HG02588 (cell line): Measurements from ENCODE around the gene FAM228B.
"Not testable (repeated sequence)": the region's sequence is repeated elsewhere in the genome, so short reads cannot be mapped to it uniquely, and the experiment has no call there.

ENCODE experiments used
- ATAC-seq: cut with Tn5 transposase; IDR thresholded peaks from one replicate; pipeline ENCODE4 v1.9.1; 2021; ENCODE audit warnings: mild to moderate bottlenecking, moderate library complexity; ENCODE audit not compliant: unreplicated experiment

The FAM228B gene

DNA sequence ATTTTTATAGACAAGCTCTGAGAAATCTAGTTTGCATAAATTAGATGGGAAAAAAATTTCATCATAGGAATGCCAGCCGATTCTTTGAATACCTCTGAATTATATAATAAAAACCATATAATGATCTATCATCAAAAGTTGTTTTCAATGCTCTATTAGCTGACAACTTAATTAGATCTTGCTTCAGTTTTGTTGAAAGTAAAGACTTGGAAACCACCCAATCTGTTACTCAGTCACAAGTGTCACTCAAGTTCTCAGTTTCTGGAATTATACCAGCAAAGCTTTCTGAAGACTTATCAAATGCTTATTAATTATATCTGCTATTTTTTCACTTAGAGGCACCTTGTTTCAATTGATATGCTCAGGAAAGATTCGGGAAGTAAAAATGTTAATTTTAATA is 21.3 kb upstream of the FAM228B start:
- no peak for ATAC-seq

DNA sequence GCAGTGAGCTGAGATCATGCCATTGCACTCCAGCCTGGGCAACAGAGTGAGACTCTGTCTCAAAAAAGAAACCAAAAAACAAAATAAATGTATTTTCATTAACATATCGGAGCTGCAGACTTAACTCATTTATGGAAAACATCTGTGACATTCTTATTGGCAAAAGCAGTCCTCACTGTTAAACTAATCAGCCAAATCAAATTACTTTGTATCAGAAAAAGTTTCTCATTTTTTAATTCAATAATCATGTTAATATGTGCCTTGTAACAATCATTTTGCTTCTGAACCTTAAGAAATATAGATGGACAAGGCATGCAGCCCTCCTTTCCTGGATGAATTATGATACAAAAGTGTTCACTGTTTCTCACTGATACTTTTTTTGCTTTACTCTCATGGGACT is 20.6 kb upstream of the FAM228B start:
- no peak for ATAC-seq

DNA sequence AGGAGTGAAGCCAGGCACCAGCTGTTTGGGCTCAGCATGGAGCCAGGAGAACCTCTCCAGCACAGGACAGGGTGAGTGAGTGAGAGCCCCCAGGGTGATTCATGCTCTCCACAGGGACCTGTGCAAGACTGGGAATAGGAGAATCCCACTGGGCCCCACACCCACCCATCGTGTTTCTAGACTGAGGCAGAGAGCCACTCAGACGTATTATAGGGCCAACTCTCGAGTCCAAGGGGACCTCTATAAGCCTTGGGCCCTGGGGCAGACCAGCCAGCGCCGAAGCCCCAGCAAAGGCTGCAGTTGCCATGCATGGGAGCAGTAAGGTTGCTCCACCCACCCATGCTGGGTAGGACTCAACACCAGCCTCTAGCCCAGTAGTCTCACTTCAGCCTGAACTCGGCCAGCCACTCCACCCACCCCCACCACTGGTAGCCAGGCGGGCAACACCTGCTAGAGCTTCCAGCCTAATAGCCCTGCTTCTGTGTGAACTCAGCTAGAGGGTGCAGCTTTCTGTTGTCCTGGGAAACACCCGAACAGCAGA is 19.1 kb upstream of the FAM228B start:
- no peak for ATAC-seq

DNA sequence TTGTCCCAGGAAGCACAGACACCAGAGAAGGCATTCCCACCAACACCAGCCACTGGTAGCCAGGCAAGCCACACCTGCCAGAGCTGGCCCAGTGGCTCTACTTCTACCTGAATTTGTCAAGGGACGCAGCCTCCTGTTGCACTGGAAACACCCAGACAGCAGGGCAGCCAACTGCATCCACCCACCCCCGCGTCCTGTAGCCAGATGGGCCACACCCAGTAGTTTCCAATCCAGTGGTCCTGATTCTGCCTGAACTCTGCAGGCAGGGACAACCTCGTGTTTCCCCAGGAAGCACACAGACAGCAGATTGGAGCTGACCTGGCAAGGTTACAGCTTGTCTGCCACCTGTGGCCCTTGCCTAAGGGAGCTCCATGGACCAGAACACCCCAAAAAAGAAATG is 18.4 kb upstream of the FAM228B start:
- ATAC-seq = no peak

DNA sequence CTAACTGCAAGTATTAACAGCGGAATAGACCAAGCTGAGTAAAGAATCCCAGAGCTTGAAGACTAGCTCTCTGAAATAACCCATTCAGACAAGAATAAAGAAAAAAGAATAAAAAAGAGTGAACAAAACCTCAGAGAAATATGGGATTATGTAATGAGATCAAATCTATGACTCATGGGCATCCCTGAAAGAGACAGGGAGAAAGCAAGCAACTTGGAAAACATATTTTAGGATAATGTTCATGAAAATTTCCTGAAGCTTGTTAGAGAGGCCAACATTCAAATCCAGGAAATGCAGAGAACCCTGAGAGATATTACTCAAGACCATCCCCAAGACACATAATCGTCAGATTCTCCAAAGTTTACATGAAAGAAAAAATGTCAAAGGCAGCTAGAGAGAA is 17.5 kb upstream of the FAM228B start:
- no peak for ATAC-seq

DNA sequence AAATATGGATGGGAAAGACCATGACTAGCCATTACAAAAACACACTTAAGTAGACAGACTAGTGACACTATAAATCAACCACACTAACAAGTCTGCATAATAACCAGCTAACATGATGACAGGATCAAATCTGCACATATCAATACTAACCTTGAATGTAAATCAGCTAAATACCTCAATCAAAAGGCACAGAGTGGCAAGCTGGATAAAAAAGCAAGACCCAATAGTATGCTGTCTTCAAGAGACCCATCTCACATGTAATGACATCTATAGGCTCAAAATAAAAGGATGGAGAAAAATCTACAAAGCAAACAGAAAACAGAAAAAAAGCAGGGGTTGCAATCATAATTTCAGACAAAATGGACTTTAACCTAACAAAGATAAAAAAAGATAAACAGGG is 16.5 kb upstream of the FAM228B start:
- ATAC-seq = no peak

DNA sequence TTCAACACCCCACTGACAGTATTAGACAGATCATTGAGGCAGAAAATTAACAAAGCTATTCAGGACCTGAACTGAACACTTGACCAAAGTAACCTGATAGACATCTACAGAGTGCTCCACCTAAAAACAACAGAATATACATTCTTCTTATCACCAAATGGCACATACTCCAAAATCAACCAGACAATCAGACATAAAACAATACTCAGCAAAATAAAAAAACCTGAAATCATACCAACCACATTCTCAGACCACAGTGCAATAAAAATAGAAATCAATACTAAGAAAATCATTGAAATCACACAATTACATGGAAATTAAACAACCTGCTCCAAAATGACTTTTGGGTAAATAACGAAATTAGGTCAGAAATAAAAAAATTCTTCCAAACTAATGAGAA is 15.9 kb upstream of the FAM228B start:
- no peak for ATAC-seq

DNA sequence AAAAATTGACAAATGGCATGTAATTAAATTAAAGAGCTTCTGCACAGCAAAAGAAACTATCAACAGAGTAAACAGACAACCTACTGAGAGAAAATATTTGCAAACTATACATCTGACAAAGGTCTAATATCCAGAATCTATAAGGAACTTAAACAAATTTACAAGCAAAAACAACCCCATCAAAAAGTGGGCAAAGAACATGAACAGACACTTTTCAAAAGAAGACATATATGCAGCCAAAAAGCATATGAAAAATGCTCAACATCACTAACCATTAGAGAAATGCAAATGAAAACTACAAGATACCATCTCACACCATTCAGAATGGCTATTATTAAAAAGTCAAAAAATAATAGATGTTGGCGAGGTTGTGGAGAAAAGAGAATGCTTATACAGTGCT is 13.8 kb upstream of the FAM228B start:
- ATAC-seq = not testable (repeated sequence)

DNA sequence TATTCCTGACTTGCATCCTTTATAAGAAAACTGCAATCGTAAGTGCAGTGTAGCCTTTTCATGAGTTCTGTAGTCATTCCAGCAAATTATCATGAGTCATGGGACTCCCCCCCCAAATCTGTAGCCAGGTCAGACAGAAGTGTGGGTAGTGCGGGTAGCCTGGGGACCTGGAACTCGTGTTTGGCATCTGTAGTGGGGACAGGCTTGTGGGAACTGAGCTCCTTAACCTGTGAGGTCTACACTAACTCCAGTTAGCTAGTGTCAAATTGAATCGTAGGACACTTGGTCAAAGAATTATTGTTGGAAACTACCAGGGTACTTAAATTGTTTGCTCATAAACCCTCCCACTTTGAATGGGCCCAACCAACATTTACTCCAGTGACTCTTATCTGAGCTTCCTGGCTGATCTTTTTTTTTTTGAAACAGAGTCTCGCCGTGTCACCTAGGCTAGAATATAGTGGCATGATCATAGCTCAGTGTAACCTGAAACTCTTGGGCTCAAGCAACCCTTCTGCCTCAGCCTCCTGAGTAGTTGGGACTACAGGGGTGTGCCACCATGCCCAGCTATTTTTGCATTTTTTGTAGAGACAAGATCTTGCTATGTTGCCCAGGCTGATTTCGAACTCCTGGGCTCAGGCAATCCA is 12.5 kb upstream of the FAM228B start:
- no peak for ATAC-seq

DNA sequence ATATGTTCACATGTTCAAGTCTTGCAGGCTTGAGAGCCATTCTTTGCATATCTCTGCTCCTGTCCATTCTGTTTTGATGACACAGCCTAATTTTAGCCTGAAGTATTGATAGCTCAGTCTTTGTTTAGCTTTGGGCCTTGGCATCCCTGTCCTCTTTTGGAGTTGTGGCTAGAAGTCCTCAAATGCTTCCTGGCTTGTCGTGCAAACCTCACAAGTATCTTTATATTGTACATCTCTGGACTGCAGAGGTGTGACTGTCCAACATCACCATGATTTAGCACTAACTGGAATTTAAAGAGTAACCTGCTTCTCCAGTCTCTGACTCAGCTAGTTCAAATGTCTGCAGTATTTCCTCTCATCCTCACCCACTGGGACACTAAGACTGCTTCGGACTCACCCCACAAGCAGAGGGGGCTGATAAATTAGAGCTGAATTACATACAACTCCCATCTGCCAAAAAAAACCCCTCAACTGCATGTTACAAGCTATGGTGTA is 11.8 kb upstream of the FAM228B start:
- ATAC-seq = no peak

DNA sequence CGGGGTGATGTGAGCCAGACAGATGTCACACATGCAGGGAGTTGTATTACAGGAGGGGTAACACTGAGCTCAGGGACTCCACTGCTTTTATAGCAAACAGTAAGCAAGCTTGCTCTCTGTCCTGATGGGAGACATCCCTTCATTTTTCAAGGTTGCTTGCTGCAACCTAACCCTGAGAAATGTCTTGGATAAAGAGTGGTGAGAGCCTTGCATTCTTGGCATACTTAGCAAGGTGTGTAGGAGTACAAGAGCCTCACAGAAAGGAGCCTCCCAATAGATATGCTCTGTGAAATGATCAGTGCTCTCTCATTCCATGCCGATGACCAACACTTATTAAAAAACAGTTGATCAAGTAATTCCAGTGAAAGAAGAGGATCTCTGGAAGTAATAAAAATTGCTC is 8.2 kb upstream of the FAM228B start:
- ATAC-seq = no peak

DNA sequence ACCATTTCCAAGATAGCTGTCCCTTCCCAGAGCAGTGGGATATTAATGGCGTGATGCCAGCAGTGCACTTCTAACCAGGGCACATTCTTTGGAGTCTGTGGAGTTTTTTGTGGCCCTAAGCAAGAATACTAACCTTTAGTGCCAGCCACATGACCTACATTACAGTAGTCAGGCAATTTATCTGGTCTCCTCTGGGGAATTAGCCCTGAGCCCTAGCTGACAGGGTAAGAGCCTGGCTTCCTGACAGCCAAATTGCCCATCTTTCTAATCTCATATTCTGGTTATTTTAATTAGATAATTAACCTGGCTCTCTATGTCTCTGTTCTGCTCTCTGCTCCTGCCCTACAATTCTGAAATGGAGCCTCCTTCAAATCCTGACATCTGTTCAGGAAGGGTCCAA is 5.4 kb upstream of the FAM228B start:
- ATAC-seq = no peak

DNA sequence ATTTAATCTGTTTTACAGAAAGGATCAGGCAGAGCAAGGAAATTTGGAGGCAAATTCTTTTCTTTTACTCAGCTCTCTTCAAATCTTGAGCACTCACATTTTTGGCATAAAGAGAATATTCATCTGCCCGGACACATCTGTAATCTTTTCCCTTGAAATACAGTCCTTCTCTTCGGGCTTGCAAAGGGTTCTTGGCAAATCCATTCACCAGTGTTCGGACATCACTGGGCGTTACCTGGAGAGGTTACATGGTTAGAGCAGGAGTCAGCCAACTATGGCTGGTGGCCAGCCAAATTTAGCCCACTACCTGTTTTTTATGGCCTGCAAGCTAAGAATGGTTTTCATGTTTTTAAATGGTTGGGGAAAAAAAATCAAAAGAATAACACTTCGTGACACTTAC is 2.2 kb upstream of the FAM228B start:
- ATAC-seq = no peak

DNA sequence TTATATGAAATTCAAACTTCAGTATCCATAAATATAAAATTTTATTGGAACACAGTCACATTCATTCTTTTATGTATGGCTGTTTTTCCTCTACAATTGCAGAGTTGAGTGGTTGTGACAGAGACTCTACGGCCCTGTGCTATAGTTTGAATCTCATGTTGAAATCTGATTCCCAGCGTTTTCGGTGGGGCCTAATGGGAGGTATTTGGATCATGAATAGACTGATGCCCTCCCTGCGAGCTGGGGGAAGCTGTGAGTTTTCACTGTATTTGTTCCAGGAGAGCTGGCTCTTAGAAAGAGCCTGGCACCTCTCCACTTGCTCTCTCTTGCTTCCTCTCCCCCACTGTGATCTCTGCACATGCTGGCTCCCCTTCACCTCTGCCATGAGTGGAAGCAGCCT is 1.8 kb upstream of the FAM228B start:
- no peak for ATAC-seq

DNA sequence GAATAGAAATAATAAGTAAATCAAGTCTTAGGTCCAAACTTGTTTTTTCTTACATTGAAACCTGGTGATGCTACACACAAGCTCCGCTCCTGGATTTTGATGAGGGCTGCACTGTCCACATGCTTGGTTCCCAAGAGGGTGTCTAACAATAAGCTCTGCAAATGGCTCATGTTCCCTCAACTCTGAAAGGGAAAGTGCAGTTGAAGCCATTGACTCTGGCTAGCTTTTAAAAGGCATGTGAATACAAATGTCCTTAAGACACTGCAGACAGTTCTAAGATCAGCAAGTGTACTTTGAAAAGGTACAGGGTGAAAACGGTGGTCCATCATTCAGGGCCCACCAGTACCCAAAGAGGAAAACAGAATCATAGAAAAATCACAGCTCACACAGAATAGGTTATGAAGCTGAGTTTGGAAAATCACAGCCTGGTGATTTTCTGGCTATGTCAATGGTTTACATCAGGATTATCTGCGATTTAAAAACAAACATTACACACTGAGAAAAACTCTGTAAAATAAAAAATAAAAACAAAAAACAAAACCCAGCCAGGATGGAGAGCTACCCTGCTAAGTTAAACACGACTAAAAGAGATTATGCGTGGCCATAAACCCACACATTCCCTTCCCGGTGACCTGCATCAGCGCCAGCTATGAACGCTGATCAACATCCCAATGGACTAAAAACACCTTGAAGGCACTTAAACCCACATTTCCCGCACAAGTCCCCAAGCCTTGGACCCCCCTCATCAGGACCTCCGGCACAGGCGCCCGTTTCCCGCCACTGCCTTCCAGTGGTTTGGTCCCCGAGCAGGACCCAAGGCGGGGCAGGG is 689 bp upstream of the FAM228B start:
- no peak for ATAC-seq

DNA sequence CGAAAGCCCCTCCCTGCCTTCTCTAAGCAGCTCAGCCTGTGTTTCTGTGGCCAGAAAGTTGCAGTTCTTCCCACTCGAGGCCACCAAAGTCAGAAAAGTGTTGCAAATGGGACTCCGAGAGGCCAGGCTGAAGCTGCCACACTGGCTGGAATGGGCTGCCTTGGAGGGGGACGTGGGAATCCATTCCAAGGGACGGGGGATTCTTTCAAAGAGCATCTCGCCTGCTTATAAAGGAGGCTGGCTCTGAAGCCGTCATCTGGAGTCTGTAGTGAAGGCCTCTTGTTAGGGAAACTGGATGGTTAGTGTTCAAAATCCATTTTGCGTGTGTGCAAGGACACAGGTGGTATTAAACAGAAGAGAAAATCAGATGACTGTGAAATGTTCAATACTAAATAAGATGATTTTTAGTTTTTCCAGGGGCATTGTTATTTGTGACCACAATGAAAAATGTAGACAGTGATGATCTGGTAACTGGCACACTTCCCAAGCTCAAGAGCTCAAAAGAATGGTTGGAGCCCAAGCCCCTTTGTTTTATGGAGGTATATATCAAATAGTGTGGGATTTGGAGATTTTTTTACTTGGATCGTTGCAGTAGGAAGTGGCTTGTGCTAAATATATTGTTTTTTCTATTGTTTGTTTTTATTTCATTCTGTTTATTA is 782 bp downstream of the FAM228B start:
- ATAC-seq = peak; percentile 15

DNA sequence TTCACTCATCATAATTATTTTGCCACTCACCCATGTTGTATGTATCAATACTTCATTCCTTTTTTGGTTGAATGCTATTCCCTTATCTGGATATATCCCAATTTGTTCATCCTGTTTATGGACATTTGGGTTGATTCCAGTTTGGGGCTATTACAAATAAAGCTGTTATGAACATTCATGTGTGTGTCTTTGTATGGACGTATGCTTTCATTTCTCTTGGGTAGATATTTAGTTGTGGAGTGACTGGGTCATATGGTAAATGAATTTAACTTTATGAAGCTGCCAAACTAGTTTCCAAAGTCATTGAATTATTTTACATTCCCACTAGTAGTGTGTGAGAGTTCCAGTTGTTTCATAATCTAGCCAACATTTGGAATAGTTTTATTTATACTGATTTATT is 2.7 kb downstream of the FAM228B start:
- no peak for ATAC-seq

DNA sequence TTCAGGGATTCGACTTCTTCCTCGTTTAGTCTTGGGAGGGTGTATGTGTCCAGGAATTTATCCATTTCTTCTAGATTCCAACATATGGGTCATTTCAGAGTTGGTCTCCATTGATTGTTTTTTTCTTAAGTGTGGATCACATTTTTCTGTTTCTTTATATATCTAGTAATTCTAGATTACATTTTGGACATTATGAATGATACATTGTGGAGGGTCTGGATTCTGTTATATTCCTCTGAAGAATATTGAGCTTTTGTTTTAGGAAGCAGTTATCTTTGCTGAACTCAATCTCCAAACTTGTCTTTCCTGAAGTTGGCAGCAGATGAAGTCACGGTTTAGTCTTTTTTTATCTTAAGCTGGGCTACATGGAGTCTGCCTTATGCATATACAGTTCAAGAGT is 9.3 kb downstream of the FAM228B start:
- ATAC-seq = no peak

DNA sequence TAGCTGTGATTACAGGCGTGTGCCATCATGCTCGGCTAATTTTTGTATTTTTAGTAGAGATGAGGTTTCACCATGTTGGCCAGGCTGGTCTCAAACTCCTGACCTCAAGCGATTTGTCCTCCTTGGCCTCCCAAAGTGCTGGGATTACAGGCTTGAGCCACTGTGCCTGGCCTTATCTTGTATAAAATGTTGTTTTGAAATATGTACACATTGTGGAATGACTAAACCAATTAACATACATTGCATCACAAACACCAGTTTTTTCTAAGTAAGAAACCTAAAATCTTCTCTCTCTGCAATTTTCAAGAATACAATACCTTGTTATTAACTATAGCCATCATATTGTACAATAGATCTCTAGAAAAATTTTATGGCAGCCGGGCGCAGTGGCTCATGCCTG is 17.0 kb downstream of the FAM228B start:
- ATAC-seq = not testable (repeated sequence)

DNA sequence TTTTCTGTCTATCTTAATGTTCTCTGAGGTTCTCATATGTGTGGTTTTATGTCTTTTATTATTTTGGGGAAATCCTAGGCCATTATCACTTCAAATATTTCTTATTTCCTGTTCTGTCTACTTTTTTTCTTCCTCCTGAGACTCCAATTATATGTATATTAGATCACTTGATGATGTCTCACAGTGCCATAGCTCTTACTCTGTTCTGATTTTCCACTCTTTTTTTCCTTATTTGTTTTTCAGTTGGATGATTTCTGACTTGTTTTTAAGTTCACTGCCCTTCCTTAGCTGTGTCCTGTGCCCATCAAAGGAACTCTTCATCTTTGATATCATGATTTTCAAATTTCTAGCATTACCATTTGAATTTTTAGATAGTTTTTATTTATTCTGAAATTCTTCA is 24.1 kb downstream of the FAM228B start:
- ATAC-seq = no peak

DNA sequence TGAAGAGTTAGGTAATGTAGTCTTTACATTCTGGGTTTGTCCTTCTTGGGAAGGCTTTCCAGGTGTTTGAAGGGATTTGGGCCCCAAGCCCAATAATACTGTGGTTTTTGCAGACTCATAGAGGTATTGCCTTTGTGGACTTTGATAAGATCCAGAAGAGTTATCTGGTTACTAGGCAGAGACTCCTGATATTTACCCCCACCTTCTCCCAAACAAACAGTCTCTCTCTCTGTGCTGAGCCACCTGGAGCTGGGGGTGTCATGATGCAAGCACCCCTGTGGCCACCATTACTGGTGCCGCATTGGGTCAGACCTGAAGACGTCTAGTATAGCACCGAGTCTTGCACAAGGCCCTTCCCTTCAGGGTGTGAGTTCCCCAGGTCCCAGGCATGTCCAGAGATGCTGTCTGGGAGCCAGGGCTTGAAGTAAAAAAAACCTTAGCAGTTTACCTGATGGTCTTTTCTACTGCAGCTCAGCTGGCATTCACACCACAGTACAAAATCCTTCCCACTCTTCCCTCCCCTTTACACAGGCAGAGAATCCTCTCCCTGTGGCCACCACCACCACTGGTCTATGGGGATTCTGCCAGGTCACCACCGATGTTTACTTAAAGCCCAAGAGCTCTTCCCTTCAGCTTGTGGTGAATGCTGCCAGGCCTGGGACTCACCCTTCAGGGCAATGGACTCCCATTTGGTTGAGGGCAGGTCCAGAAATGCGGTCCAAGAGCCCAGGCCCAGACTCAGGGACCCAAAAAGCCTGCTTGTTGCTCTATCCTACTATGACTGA is 29.3 kb downstream of the FAM228B start:
- ATAC-seq = no peak
